Measurements from ENCODE around the gene HIKESHI.
"Not testable (repeated sequence)": the region's sequence is repeated elsewhere in the genome, so short reads cannot be mapped to it uniquely, and the experiment has no call there.

HIKESHI gene

GRCh38 chr11:86292912-86293616 lies 9.0 kb upstream of the HIKESHI start:
- DNase-seq (ENCODE audit: low read depth in 2 of 2, low spot score in 1 of 2), result no peak

DNA sequence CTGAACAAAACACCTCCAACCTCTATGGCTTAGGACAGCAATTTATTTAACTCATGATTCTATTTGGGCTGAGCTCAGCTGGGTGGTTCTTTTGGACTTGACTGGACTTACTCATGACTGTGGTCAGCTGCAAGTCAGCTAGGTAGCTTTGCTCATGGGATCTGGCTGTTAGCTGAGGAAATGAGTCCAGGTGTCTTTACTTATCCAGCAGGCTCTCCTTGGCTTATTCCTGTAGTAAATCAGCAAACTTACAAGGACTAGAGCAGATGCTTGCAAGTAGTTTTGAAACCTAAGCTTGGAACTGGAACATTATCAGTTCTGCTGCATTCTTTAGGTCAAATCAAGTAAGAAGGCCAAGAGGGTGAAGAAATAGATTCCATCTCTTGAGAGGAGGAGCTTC lies 8.0 kb upstream of the HIKESHI start:
- no peak for DNase-seq (ENCODE audit: low read depth in 2 of 2, low spot score in 1 of 2)

- DNase-seq (ENCODE audit: low read depth in 2 of 2, low spot score in 1 of 2), result no peak
These were observed 323 bp upstream of the HIKESHI start for GRCh38 chr11:86301742-86302091.

- no peak for DNase-seq (ENCODE audit: low read depth in 2 of 2, low spot score in 1 of 2)
These were observed 1.2 kb downstream of the HIKESHI start for GRCh38 chr11:86303257-86303656.

DNA sequence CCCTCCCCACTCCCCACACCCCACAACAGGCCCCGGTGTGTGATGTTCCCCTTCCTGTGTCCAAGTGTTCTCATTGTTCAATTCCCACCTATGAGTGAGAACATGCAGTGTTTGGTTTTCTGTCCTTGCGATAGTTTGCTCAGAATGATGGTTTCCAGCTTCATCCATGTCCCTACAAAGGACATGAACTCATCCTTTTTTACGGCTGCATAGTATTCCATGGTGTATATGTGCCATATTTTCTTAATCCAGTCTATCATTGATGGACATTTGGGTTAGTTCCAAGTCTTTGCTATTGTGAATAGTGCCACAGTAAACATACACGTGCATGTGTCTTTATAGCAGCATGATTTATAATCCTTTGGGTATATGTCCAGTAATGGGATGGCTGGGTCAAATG lies 6.7 kb downstream of the HIKESHI start:
- not testable (repeated sequence) for DNase-seq (ENCODE audit: low read depth in 2 of 2, low spot score in 1 of 2)

DNA sequence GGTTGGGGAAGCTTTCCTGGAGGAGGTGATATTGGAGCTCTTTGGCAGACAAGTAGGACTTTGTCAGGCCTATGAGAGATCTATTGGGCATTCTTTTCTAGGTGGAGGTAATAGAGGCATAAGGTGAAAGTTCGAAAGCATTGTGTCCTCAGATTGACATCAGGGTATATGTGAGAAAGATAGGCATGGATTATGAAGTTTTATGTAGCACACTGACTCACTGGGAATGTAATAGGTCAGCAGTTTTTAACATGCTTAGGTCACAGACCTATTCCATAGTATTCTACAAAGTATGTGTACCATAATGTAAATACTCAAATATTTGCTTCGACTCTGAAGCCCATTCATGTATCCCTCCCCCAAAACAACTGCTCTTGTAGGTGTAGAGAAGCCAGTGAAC lies 11.8 kb downstream of the HIKESHI start:
- DNase-seq (ENCODE audit: low read depth in 2 of 2, low spot score in 1 of 2), result no peak

GRCh38 chr11:86314636-86315035 lies 12.6 kb downstream of the HIKESHI start:
- no peak for DNase-seq (ENCODE audit: low read depth in 2 of 2, low spot score in 1 of 2)

GRCh38 chr11:86335131-86335767 lies 33.2 kb downstream of the HIKESHI start:
- DNase-seq (ENCODE audit: low read depth in 2 of 2, low spot score in 1 of 2), result no peak

GRCh38 chr11:86337227-86337626 lies 35.2 kb downstream of the HIKESHI start:
- DNase-seq (ENCODE audit: low read depth in 2 of 2, low spot score in 1 of 2), result no peak

DNA sequence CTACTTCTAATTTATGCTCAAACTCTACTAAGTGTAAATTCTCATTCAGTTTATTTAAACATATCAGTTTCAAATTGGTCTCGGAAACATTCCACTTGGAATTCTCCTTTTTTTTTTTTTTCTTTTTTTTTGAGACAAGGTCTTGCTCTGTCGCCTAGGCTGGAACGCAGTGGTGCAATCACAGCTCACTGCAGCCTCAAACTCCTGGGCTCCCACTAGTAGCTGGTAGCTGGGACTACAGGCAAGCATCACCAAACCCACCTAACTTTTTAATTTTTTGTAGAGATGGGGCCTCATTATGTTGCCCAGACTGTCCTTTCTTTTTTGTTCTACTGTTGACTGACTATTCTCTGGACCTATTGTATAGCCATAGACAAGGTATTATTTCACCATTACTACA lies 39.3 kb downstream of the HIKESHI start:
- DNase-seq (ENCODE audit: low read depth in 2 of 2, low spot score in 1 of 2), result no peak

DNA sequence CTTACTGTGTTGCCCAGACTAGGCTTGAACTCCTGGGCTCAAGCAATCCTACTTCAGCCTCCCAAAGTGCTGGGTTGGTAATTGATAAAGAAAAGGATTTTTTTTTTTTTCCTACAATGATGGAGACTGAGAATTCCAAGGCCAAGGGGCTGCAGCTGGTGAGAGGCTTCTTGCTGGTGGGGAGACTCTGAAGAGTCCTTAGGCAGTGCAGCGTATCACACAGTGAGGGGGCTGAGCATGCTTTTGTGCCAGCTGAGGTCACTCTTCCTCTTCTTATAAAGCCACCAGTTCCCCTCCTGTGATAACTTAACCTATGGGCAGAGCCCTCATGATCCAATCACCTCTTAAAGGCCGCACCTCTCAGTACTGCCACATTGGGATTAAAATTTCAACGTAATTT lies 44.5 kb downstream of the HIKESHI start:
- DNase-seq (ENCODE audit: low read depth in 2 of 2, low spot score in 1 of 2), result no peak

DNA sequence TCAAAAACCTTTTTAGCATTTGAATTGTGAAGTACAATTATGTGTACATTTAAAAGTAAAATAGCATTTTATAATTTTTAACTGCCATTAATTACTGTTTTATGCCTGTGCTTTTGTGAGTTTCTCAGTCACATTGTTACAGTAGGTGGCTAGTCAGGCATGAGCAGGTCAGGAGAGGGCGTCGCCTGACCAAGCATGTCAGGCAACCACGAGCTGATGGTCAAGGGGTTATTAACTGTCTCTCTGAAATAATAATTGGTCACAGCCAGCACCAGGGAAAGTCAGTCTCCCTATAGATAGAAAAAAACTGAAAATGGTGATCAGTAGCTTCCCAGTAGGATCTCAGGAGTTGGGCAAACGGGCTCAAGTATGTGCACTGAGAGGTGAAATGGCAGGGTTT lies 53.2 kb downstream of the HIKESHI start:
- no peak for DNase-seq (ENCODE audit: low read depth in 2 of 2, low spot score in 1 of 2)

GRCh38 chr11:86357412-86357811 lies 55.4 kb downstream of the HIKESHI start:
- not testable (repeated sequence) for DNase-seq (ENCODE audit: low read depth in 2 of 2, low spot score in 1 of 2)

GRCh38 chr11:86358720-86359119 lies 56.7 kb downstream of the HIKESHI start:
- DNase-seq (ENCODE audit: low read depth in 2 of 2, low spot score in 1 of 2), result no peak

- no peak for DNase-seq (ENCODE audit: low read depth in 2 of 2, low spot score in 1 of 2)
These were observed 58.8 kb downstream of the HIKESHI start for GRCh38 chr11:86360775-86361395.

DNA sequence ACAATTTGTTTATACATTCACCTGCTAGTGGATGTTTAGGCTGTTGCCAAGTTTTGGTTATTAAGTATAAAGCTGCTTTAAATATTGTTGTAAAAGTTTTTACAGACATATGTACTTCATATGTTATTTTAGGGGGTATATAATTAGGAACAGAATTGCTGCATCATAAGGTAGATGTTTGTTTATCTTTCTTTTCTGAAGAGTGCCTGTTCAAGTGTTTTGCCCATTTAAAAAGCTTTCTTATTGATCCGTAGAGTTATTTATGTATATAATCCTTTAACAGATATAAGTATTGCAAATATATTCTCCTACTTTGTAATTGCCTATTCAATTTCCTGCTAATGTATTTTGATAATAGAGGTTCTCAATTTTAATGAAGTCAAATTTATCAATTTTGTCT lies 61.4 kb downstream of the HIKESHI start:
- no peak for DNase-seq (ENCODE audit: low read depth in 2 of 2, low spot score in 1 of 2)

DNA sequence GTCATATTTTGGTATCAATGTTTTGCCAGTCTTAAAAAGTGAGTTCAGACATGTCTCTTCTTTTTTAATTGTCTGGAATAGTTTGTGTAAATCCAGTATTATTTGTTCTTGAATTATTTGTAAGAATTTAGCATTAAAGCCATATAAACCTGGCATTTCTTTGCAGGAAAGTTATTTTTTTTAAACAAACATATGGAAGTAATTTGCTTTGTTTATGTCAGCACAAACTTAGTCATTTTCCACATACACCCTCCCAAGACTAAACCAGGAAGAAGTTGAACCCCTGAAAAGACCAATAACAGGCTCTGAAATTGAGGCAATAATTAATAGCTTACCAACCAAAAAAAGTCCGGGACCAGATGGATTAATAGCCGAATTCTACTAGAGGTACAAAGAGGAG lies 63.5 kb downstream of the HIKESHI start:
- no peak for DNase-seq (ENCODE audit: low read depth in 2 of 2, low spot score in 1 of 2)

GRCh38 chr11:86369668-86370067 lies 67.6 kb downstream of the HIKESHI start:
- DNase-seq (ENCODE audit: low read depth in 2 of 2, low spot score in 1 of 2), result no peak

DNA sequence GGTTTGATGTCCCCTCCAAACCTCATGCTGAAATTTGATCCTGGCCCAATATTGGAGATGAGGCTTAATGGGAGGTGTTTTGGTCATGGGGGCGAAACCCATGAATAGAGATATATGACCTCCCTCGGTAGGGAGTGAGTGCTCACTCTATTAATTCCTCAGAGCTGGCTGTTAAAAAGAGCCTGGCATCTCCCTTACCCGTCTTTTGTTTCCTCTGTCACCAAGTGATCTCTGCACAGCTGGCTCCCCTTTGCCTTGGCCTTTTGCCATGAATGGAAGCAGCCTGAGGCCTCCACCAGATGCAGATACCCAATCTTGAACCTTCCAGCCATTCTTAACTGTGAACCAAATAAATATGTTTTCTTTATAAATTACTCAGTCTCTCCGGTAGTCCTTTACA lies 68.1 kb downstream of the HIKESHI start:
- DNase-seq (ENCODE audit: low read depth in 2 of 2, low spot score in 1 of 2), result no peak

DNA sequence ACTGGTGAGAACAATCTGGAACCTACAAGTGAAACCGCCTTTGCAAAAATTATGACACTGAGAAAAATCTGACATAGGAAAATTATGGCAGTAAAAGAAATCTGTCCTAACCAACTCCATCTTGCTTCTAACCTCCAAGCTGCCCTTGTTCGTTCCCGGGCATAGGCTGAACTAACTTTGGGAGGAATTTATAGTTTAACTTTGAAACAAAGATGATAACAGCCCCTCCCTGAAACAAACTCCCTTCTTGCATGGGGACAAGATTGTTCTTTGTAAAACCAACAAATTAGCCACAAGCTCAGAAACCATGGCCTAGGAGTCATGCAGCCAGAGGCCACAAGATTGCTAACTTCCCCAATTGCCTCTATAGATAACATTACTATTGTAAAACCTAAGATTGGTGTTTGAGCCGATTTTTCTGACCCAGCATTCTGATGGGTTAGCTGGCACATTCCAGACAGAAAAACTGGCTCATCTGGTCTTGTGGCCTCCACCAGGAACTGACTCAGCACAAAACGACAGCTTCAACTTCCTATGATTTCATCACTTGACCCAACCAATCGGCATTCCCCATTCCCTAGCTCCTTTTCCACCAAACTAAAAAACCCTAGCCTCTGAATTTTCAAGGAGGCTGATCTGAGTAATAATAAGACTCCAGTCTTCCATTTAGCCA lies 69.0 kb downstream of the HIKESHI start:
- DNase-seq (ENCODE audit: low read depth in 2 of 2, low spot score in 1 of 2), result no peak

GRCh38 chr11:86372041-86372440 lies 70.0 kb downstream of the HIKESHI start:
- DNase-seq (ENCODE audit: low read depth in 2 of 2, low spot score in 1 of 2), result no peak

DNA sequence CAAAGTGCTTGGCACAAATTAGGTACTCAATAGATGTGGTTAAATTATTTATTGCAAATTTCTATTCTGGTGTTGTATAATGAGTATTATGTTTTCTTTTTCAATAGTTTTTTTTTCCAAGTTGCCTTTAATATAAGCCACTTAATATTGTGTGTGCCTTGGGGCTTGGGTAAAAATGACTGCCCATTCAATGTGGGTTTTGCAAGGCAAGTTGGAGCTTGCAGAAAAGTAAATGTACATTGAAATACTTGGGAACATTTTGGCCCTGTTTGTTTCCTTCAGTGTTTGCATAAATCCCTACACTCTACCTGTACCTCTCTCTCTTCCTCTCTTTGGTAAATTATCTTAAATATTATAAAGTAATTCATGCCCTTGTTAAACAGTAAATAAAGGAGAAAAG lies 70.5 kb downstream of the HIKESHI start:
- no peak for DNase-seq (ENCODE audit: low read depth in 2 of 2, low spot score in 1 of 2)

Data from stimulated activated CD8-positive, alpha-beta memory T cell treated with anti-CD3 and anti-CD28 coated beads, Interleukin-4, amount 100 ng/mL, for 1 hour (primary cell).